H1 (cell line): ENCODE measurements around the gene ZSCAN21. TPM values are rescaled to one million over a fixed set of nuclear protein-coding genes. Genes with fewer than 3 reads are reported as not detected.

Experiments used
- GABPA ChIP-seq: IDR thresholded peaks from 2 replicates; pipeline ENCODE4 v1.6.1; 2011; ENCODE audit warnings: mild to moderate bottlenecking, low read length, moderate library complexity, borderline replicate concordance; ENCODE audit not compliant: insufficient read depth
- KDM4A ChIP-seq: IDR thresholded peaks from one replicate; pipeline ENCODE4 v1.7.1; 2012; ENCODE audit warnings: low read depth, mild to moderate bottlenecking, moderate library complexity, low read length, inconsistent platforms; ENCODE audit not compliant: severe bottlenecking
- PHF8 ChIP-seq: fragments of 200-600 bp; sonication (generic); conservative IDR thresholded peaks from 2 replicates; pipeline ENCODE4 v1.7.1; 2012; ENCODE audit warnings: low read depth, mild to moderate bottlenecking, inconsistent platforms, low read length, moderate library complexity
- SUZ12 ChIP-seq: fragments of 200-600 bp; sonication (generic); IDR thresholded peaks from 2 replicates; pipeline ENCODE4 v1.6.1; 2012; ENCODE audit warnings: mild to moderate bottlenecking, inconsistent platforms, low read length, moderate library complexity, mixed read lengths
- TEAD4 ChIP-seq: IDR thresholded peaks from 2 replicates; pipeline ENCODE4 v1.6.1; 2012; ENCODE audit warnings: low read depth, low read length, inconsistent platforms, mixed read lengths
- polyA plus RNA-seq, 7 experiments: library from polyadenylated mRNA; depleted of rRNA in 3 of 7; stranded (reverse) in 5 of 7; unstranded in 2 of 7; fragments of >200 nt in 5 of 7; fragments of 200-250 nt in 2 of 7; gene quantifications; 1 replicate in 5 of 7; 2 replicates in 1 of 7; 4 replicates in 1 of 7; pipeline versions ENCODE4 v1.2.1 to v1.2.3, GENCODE V29; 2011 to 2013; ENCODE audit warnings: missing spikeins in 2 of 7, mixed read lengths in 2 of 7
- total RNA-seq: library from RNA; stranded (reverse); fragmentation: NEBNext Ultra II Directional; extraction: Animal tissue kit (Norgen Biotek cat#: 25700); gene quantifications from 2 replicates; pipeline ENCODE4 v1.2.1, GENCODE V29; 2021
- TF ChIP-seq, protein P1 (sequence below), 3 experiments: IDR thresholded peaks; 1 replicate in 2 of 3; 2 replicates in 1 of 3; pipeline versions ENCODE4 v1.5.1 to v1.6.1; 2011; ENCODE audit warnings: low read length in 3 of 3, mild to moderate bottlenecking in 3 of 3, inconsistent platforms in 2 of 3, low read depth in 1 of 3, moderate library complexity in 1 of 3; ENCODE audit not compliant: insufficient read depth in 1 of 3; ENCODE audit errors: control extremely low read depth in 1 of 3

The ZSCAN21 gene
- total and polyA plus RNA-seq, 2 of the 8 experiments (the other 6 are each of a cell fraction or from before 2014, with no cell fraction given) = 15.4 to 26.1 TPM

DNA sequence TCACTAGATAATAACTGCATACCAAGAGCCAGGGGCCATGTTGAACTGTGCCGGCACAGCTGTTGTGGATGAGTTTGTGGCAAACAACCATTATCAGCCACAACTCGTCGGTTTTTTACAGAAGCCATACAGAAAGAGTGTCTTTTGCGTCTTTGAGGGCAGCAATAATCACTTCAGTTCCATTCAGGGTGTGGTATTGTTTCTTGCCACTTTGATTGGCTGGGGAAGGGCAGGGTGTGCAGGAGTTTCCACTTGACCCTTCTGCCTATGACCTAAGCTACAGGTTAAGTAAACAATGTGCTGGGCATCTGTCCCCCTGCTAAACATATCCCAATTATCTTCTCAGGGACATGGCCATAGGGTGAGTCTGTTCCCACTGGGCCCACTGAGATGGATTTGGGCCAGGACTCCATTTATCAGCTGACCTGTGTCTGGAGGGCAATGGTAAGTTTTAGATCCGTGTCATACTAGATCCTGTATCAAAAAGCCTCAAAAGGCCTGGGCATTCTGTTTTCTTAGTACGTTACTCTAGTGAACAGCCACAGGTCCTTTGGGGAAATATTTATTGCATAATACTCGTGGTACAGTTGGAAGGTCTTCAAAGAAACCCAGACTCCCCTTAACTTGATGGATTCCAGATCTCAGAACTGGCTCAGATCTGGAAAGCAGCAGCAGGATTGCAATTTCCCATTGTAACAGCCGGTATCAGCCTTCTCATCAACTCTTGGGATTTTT lies 16.0 kb downstream of the ZSCAN21 start (continued):
- TF ChIP-seq, protein P1, sequence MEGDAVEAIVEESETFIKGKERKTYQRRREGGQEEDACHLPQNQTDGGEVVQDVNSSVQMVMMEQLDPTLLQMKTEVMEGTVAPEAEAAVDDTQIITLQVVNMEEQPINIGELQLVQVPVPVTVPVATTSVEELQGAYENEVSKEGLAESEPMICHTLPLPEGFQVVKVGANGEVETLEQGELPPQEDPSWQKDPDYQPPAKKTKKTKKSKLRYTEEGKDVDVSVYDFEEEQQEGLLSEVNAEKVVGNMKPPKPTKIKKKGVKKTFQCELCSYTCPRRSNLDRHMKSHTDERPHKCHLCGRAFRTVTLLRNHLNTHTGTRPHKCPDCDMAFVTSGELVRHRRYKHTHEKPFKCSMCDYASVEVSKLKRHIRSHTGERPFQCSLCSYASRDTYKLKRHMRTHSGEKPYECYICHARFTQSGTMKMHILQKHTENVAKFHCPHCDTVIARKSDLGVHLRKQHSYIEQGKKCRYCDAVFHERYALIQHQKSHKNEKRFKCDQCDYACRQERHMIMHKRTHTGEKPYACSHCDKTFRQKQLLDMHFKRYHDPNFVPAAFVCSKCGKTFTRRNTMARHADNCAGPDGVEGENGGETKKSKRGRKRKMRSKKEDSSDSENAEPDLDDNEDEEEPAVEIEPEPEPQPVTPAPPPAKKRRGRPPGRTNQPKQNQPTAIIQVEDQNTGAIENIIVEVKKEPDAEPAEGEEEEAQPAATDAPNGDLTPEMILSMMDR (IDR thresholded peaks at IDR 0.05; ENCODE audit: control extremely low read depth in 1 of 3, insufficient read depth in 1 of 3, low read depth in 1 of 3, low read length in 3 of 3) = no peak
- TF ChIP-seq SUZ12 (no peak), TEAD4 (no peak), GABPA (no peak), PHF8 (no peak), KDM4A (no peak)
- TF ChIP-seq, all 59 proteins: peak for 0
